ENCODE data around the gene SLC17A1.

Gene SLC17A1

DNA sequence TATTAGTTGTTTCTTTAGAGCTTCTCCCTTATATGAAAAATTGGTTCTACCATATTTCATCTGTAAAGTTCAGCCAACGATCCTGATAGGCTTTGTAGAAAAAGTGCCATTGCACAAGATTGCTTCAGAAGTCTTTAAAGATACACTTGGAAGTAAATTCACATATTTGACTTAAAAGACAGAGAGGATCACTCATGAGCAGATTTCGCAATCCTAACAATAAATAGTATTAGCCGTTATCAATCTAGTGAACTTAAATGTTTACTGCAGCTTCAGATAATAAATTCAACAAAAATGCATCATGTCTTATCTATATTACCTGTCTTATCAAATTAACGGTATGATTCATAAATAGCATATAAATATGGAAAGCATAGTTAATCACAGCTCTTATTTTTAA is 86.0 kb downstream of the SLC17A1 start:
- no peak overlapping the region for H3K4me3 ChIP-seq (replicated peaks; ENCODE audit: low read depth, low read length)
- TF ChIP-seq, protein P1, sequence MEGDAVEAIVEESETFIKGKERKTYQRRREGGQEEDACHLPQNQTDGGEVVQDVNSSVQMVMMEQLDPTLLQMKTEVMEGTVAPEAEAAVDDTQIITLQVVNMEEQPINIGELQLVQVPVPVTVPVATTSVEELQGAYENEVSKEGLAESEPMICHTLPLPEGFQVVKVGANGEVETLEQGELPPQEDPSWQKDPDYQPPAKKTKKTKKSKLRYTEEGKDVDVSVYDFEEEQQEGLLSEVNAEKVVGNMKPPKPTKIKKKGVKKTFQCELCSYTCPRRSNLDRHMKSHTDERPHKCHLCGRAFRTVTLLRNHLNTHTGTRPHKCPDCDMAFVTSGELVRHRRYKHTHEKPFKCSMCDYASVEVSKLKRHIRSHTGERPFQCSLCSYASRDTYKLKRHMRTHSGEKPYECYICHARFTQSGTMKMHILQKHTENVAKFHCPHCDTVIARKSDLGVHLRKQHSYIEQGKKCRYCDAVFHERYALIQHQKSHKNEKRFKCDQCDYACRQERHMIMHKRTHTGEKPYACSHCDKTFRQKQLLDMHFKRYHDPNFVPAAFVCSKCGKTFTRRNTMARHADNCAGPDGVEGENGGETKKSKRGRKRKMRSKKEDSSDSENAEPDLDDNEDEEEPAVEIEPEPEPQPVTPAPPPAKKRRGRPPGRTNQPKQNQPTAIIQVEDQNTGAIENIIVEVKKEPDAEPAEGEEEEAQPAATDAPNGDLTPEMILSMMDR (IDR thresholded peaks at IDR 0.05; ENCODE audit: low read length, missing control alignments), result no peak
- DNase-seq (ENCODE audit: low read depth), result no peak

DNA sequence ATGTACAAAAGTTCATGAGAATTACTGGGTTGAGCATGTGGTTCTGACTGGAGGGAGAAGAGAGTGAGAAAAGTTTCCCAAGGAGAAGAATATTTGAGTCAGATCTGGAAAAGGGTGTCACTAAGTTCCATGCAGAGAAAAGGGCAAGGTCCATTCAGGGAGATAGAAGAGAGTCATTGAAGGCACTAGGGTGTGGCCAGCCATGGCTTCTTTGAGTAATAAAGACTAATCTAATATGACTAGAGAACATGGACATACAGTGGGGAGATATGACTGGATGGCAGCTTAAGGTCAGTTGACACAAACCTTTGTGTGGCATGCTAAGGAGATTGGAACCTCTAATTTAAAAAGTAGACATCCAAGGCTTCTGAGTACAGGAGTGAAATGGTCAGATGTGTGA is 88.0 kb downstream of the SLC17A1 start:
- TF ChIP-seq, protein P1 (IDR thresholded peaks at IDR 0.05; ENCODE audit: low read length, missing control alignments), result no peak

DNA sequence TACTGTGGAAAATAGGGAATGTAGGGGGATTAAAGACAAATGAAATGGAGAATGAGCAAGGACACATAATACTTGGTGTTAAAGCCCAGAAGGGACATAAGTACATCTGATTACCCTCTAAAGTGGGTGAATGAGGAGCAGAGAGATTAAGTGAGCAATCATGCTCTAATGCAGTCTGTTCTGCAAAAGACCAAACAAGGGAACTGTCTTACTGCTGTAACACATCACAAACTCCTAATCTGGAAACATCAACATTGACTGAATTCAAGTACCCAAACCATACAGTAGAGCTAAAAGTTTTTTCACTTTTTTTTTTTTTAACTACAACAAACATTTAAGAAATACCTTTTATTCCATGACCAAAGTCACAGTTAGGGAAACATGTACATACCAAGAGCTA is 96.6 kb downstream of the SLC17A1 start:
- TF ChIP-seq, protein P1 (IDR thresholded peaks at IDR 0.05; ENCODE audit: low read length, missing control alignments), result no peak
- no peak overlapping the region for H3K4me3 ChIP-seq (replicated peaks; ENCODE audit: low read depth, low read length)
- no peak for DNase-seq (ENCODE audit: low read depth)

More for the DNA sequence above, 88.0 kb downstream of the SLC17A1 start:
- H3K4me3 ChIP-seq (replicated peaks; ENCODE audit: low read depth, low read length), result no peak overlapping the region
- no peak for DNase-seq (ENCODE audit: low read depth)

Measured in fibroblast of pulmonary artery (primary cell).